ENCODE measurements around the gene RAPGEF1. TPM values are rescaled to one million over a fixed set of nuclear protein-coding genes. Genes with fewer than 3 reads are reported as not detected.
A peak's percentile ranks its signal among the peaks of the same experiment; 100 is the strongest.

RAPGEF1 gene
- total and polyA plus RNA-seq, 11 donors = 50.6 to 161 (median 115) TPM

GRCh38 chr9:131700076-131700475 lies 39.8 kb downstream of the RAPGEF1 start:
- intact Hi-C loops (cut with DNase I) = loop anchor here in 1 of 10 donors (2.0 kb wide), 1 partner anchor 21 kb away; no protein-coding TSS in a partner anchor
- H3K4me1 ChIP-seq = peaks cover 17 to 99% (median 70%) of the 10 kb centered on the region in 12 donors
- H3K9me3 ChIP-seq = no peaks in the 10 kb centered on the region
- H3K27ac ChIP-seq = peak overlapping the region; percentile 45 to 93 (median 76)
- ATAC-seq (peak in 2 of 4 donors; percentile 27 to 30), DNase-seq (no peak)
- H3K4me3 ChIP-seq = peak overlapping the region in 2 of 12 donors; percentile 0 to 15
- no peaks in the 10 kb centered on the region for H3K27me3 ChIP-seq
- 64 to 81% (median 72%) methylated on average over 7 of the region's 7 CpGs for WGBS, 4 donors
- no peak for TF ChIP-seq POLR2A (IDR thresholded peaks at IDR 0.05)
- TF ChIP-seq, protein P1, sequence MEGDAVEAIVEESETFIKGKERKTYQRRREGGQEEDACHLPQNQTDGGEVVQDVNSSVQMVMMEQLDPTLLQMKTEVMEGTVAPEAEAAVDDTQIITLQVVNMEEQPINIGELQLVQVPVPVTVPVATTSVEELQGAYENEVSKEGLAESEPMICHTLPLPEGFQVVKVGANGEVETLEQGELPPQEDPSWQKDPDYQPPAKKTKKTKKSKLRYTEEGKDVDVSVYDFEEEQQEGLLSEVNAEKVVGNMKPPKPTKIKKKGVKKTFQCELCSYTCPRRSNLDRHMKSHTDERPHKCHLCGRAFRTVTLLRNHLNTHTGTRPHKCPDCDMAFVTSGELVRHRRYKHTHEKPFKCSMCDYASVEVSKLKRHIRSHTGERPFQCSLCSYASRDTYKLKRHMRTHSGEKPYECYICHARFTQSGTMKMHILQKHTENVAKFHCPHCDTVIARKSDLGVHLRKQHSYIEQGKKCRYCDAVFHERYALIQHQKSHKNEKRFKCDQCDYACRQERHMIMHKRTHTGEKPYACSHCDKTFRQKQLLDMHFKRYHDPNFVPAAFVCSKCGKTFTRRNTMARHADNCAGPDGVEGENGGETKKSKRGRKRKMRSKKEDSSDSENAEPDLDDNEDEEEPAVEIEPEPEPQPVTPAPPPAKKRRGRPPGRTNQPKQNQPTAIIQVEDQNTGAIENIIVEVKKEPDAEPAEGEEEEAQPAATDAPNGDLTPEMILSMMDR (IDR thresholded peaks at IDR 0.05) = no peak
- no peaks in the 10 kb centered on the region for H3K36me3 ChIP-seq

GRCh38 chr9:131698618-131698985 lies 41.3 kb downstream of the RAPGEF1 start:
- ATAC-seq (peak in 1 of 4 donors; percentile 5), DNase-seq (no peak)
- WGBS, 4 donors = 61 to 66% (median 62%) methylated on average over 1 to 4 of the region's 4 CpGs
- no peak for TF ChIP-seq POLR2A (IDR thresholded peaks at IDR 0.05)
- TF ChIP-seq, protein P1 (IDR thresholded peaks at IDR 0.05) = no peak
- H3K9me3 ChIP-seq = no peaks in the 10 kb centered on the region
- peaks cover 11 to 97% (median 67%) of the 10 kb centered on the region in 12 donors for H3K4me1 ChIP-seq
- no peaks in the 10 kb centered on the region for H3K27me3 ChIP-seq
- H3K36me3 ChIP-seq = no peaks in the 10 kb centered on the region
- H3K27ac ChIP-seq = peak overlapping the region; percentile 47 to 93 (median 76)
- H3K4me3 ChIP-seq = no peak overlapping the region
- intact Hi-C loops (cut with DNase I) = loop anchor here in 1 of 10 donors (5.0 kb wide), 1 partner anchor 39 kb away; no protein-coding TSS in a partner anchor

DNA sequence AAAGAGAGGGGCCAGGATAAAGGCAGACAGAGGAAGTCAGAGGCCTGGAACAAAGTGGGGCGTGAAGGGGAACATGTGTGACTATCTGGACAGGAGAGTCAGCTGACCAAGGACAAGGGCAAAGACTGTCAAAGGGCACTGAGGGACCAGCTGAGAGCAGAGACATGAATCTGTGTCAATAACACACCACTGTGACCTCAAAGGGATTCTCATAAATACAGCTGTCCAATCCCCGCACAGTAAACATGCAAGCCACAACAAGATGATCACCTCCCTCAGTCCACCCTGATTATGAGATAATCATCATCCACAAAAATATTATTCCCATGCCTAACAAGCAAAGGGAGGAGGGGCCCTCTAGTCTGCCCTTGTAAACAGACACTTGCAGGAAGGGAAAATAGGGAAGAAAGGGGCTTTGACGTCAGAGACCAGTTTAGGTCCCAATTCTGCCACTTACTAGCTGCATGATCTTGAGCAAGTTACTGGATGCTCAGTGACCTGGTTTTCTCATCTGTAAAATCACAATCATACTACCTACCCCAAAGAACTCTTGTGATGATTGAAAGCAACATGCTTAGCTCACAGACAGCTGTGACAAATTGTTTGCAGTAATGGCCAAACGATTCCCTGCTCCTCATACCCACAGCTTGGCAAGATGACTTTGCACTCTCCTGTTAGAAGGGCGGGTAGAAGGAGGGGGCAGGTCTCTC lies 41.8 kb downstream of the RAPGEF1 start:
- Histone ChIP-seq H3K9me3 (no peaks in the 10 kb centered on the region), H3K4me3 (no peak overlapping the region), H3K36me3 (no peaks in the 10 kb centered on the region), H3K4me1 (peaks cover 11 to 99% (median 69%) of the 10 kb centered on the region in 12 donors), H3K27ac (peak overlapping the region; percentile 47 to 93 (median 76)), H3K27me3 (no peaks in the 10 kb centered on the region)
- DNase-seq = no peak
- intact Hi-C loops (cut with DNase I) = loop anchor here in 1 of 10 donors (5.0 kb wide), 1 partner anchor 39 kb away; no protein-coding TSS in a partner anchor
- peak; percentile 25 to 50 (median 34) for ATAC-seq
- 38 to 49% (median 44%) methylated on average over 5 of the region's 5 CpGs for WGBS, 4 donors
- no peak for TF ChIP-seq POLR2A (IDR thresholded peaks at IDR 0.05)
- TF ChIP-seq, protein P1 (IDR thresholded peaks at IDR 0.05) = no peak

- Histone ChIP-seq H3K4me1 (peaks cover 11 to 99% (median 79%) of the 10 kb centered on the region in 12 donors), H3K27ac (peak overlapping the region in 10 of 12 donors; percentile 47 to 93 (median 80)), H3K36me3 (no peaks in the 10 kb centered on the region), H3K4me3 (no peak overlapping the region), H3K27me3 (no peaks in the 10 kb centered on the region), H3K9me3 (no peaks in the 10 kb centered on the region)
- DNase-seq (peak in 2 of 5 donors; percentile 55 to 72), ATAC-seq (peak; percentile 24 to 62 (median 34))
- TF ChIP-seq, protein P1 (IDR thresholded peaks at IDR 0.05) = peak in 5 of 12 donors; percentile 11 to 42 (median 27)
- no peak for TF ChIP-seq POLR2A (IDR thresholded peaks at IDR 0.05)
- 29 to 44% (median 43%) methylated on average over 5 to 6 of the region's 6 CpGs for WGBS, 4 donors
- intact Hi-C loops (cut with DNase I) = loop anchor here in 1 of 10 donors (5.0 kb wide), 1 partner anchor 40 kb away; no protein-coding TSS in a partner anchor
These were observed 42.8 kb downstream of the RAPGEF1 start for GRCh38 chr9:131697097-131697496.
